Endothelial cell of hepatic sinusoid (primary cell): ENCODE data around the gene HEY2.
"Not testable (repeated sequence)": the region's sequence is repeated elsewhere in the genome, so short reads cannot be mapped to it uniquely, and the experiment has no call there.

Source experiments
- in situ Hi-C: cut with HindIII; loops from 2 replicates; pipeline ENCODE4 v1.10.0; 2017; ENCODE audit warnings: low sequenced_read_pairs

The HEY2 gene

DNA sequence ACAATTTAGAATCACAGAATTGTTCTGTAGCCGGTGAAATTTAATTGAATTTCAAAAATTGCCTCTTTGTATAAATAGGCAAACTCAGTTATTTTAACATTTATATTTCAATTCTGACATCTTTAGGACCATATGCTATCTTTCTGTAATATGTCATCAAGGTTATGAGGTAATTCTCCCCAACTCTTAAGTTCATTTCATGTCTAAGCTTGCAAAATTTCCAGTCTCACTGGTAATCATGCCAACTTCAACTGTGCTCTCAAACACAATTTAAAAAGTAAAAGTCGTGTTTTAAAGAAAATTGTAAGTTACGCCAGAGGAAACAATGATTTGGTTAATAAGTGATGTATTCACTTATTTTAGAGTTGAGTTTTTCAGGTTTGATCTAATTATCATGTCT, 42.7 kb downstream of the HEY2 start:
- in situ Hi-C loops = loop anchor here (5.0 to 25.0 kb wide), 2 partner anchors 35 to 170 kb away; partner anchors contain the start of gene HINT3

DNA sequence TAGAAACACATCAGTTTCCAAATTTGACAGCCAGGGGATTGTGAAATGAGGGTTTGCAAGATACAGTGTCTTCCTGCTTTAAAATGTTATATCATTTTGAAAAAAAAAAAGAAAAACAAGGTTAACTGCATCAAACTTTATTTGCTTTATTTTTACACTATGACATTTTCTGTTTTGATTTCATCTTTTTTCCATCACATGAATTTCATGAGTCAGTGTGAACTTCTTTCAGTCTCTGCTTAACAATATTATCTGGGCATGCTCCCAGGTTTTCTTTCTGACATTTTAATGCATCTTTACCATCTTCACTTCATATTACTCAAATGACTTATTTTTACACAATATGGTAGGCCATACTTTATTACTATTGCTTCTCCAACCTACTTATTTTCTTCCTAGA, 43.2 kb downstream of the HEY2 start:
- in situ Hi-C loops = loop anchor here (5.0 to 25.0 kb wide), 2 partner anchors 35 to 170 kb away; partner anchors contain the start of gene HINT3

DNA sequence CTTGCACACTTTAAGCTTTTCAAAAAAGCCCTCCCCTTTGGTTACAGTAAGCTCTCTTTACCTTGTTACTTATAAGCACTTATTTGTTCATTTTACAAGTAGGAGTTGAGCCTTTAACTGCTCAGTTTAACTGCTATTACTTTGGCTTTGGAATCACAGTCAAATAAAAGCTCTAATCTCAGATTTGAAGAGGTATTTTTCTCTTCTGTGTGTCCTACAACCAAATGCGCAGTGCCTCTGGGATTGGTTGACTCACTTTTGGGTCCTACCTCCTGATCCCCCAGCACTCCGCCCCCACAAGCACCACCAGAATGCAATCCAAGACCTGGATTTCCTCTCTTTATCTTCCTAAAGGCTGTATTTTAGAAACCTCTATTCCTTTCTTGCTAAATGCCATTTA, 43.8 kb downstream of the HEY2 start:
- in situ Hi-C loops = loop anchor here (5.0 to 25.0 kb wide), 2 partner anchors 34 to 169 kb away; partner anchors contain the start of gene HINT3

DNA sequence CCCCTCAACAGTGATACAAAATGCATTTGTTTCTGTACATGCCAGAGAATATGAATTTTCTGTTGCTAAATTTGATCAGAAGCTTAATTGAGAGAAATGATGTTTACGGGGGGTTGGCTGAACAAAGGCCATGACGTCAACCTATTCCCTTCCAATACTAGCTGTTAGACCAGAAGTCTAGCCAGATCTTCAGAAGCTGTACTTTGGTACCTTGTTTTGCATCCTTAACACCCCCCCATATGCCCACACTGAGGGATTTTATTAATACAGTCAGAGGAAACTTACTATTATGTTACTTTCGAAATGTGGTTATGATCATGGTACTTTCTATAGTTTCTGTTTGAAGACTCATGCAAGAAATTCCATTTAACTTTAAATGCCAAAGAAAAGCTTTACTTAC, 44.4 kb downstream of the HEY2 start:
- in situ Hi-C loops = loop anchor here (5.0 to 25.0 kb wide), 2 partner anchors 33 to 168 kb away; partner anchors contain the start of gene HINT3

DNA sequence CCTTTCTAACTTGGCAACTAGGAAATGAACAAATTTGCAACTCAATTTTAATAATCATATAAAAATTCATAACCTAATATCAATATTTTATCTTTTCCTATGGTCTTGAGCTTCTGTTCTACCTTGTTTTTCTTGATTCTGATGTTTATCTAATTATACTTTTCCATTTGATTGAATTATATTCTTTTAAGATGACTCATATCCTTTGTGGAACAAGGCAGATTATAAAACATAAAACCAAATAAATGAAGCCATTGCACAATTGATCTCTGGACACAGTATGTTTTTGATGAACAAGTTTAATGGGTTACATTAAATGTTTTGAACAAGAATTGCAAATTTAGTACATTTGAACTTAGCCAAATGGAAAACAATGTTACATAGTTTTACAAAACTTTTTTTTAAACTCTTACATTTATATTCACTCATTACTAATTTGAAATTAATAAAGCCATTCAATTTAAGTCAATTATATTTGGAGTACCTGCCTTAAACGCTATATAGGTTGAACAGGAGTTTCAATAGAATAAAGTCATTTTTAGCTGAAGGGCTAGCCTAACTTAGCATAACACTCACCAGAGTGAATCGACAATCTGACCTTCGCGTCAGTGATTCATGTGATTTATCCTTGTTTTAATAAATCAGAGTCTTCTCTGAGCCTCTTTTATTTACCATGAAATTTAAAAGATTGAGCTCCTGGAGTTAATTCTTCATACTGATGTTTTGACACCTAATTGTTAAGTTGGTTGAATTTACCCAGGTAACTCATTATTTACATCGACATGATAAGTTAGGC, 45.1 kb downstream of the HEY2 start:
- in situ Hi-C loops = loop anchor here (5.0 to 25.0 kb wide), 2 partner anchors 33 to 168 kb away; partner anchors contain the start of gene HINT3

DNA sequence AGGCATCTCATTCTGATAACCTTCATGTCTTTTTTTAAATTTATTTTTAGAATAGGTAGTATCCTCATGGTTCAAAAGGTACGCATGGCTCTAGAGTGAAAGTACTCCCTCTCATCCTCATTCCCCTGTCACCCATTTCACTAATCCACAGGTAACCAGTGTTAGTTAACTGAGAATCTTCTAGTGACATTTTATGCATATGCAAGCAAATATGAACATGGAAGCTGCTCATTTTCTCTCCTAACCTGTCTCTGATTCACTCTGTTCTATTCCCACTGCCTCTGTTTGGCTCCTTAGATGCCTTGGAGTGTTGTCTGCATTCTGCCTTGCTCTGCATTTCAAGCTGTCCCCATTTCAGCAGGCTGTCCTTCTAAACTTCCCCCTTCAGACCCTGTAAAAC, 45.9 kb downstream of the HEY2 start:
- in situ Hi-C loops = loop anchor here (25.0 kb wide), 1 partner anchor 167 kb away; the partner anchor contains the start of gene HINT3

DNA sequence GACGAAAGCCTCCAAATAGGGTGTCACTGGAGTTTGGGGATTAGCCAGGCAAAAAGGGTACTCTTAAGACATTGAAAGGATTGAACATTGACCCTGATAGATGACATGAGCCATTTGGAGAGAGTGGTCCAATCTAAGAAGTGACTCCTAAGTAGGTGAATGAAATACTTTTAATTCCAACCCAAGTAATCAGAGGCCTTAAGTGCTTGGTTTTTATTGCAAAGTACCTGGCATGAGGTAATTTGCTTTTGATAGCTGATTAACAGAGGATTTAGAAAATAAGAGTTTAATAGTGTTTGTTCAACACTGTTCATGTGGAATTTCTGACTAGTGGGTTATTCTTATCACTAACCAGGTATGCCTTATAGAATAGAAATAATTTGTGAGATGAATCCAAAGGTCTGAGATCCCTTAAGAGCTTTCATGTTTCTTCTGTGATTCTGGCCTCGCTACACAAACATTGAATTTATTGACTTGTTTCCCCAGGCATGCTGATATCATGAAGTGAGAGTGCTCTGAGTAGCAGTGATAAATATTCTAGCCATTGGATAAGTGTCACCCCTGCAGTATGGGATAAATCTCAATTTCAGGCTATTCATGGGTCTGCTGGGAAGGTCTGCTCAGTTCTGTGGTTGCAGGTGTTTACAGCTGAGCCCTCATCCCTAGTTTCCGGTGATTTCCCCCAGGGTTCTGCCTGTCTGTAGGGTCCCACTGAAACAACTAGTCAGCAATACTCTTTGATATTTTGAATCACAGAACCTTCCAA, 47.9 kb downstream of the HEY2 start:
- in situ Hi-C loops = loop anchor here (25.0 kb wide), 1 partner anchor 165 kb away; the partner anchor contains the start of gene HINT3

DNA sequence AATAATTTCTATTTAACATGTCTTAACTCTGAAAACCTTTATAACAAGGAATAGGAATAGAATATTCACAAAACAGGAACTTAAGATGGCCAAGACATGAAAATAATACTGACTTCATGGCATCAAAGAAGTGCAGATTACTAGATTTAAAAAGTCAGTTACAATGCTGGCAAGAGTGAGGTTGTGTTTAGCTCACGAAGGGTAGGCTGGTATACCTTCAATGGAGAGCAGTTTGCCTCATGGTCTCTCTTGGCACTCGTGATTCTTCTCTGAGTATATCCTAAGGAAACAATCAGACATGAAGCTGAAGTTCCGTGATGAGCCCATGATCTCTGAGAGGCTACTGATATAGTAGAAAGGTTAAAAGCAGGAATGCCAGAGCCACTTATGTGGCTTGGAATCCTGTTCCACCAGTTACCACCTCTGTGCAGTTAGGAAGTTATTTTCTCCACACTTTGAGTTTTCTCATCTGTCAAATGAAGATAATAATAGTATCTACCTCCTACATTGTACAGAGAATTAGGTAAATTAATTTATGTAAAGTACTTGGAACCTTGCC, 48.5 kb downstream of the HEY2 start:
- in situ Hi-C loops = loop anchor here (25.0 kb wide), 1 partner anchor 164 kb away; the partner anchor contains the start of gene HINT3

DNA sequence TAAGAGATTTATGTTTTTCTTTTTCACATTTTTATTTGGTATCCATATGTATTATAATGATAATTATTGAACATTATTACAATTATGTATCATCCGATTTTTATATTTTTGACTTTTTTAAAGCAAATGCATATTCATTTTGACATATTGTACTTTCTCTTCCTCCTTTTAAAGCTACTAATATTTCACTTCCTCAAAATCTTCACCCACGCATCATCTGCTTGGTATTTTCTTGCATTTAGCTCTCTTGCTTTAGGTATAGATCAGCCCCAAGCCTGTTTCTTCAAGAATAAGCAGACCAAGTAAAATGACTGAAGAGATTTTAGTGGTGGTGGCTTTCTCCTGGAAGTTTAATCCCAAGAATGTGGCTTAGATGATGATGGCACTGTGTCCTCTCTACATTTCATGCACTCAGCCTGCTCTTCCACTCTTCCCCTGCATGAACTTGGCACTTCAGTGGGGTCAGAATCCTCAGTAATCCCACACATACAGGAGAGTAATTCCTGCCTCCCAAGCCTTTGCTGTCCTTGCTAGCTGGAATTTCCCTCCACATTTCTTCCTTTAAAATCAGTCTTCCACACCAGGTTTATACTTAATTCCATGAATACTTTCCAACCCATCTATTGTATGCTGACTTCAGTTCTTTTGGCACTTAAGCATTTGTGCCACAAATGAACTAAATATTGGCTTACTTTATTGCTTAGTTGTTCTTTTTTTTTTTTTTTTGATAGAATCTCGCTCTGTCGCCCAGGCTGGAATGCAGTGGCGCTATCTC, 49.5 kb downstream of the HEY2 start:
- in situ Hi-C loops = loop anchor here (25.0 kb wide), 1 partner anchor 163 kb away; the partner anchor contains the start of gene HINT3

DNA sequence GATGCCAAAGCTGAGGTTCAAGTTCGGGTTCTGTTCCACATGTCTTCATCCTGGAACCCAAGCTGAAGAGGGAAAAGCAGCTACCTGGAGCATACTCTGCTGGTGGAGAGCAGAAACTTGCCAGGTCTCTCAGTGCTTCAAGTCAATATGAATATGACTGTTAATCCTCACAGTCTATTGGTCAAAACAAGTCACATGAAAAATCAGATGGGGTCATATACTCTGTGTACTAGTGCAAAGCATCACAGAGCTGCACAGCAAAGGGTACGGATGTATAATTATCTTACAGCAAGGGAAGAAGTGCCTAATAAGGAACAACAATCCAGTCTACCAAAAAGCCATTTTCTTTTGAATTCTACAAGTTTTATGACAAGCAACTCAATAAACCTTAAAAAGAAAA, 53.0 kb downstream of the HEY2 start:
- in situ Hi-C loops = no loop called here

DNA sequence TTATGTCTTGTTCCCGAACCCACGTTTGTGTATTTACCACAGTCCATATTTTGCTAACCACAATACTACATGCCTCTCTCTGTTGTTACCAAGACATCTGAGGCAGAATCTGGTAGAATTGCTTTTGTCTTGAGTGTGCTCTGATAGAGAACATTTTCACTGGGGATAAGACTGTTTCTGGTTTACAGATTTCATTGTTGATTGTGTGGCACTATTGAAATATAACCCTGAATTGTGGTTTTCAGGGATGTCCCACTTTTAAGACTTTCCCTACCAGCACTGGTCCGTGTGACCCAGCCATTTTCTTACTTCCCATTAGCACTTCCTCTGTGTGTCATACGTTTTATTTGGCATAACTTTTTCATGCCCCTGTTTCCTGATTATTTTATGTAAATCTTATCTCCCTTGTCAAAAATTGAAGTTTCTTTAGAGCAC, 53.5 kb downstream of the HEY2 start:
- in situ Hi-C loops = no loop called here

DNA sequence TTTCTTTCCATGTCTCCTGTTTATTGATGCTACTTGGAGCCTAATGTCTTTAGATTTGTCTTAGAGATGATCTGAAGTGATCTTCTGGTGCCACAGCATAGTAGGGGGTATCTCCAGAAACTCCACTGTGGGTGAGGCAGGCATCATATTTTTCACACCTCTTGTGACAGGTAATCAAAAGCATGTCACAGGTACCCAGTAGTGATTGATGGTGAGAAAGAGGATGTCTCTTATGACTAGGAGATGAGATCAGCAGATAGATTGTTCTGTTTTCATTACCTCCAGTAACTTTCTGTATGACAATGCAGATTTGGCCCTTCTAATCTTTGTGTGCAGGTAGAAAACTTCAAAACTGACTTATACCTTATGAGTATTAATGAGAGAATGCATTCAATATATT, 54.8 kb downstream of the HEY2 start:
- in situ Hi-C loops = no loop called here

DNA sequence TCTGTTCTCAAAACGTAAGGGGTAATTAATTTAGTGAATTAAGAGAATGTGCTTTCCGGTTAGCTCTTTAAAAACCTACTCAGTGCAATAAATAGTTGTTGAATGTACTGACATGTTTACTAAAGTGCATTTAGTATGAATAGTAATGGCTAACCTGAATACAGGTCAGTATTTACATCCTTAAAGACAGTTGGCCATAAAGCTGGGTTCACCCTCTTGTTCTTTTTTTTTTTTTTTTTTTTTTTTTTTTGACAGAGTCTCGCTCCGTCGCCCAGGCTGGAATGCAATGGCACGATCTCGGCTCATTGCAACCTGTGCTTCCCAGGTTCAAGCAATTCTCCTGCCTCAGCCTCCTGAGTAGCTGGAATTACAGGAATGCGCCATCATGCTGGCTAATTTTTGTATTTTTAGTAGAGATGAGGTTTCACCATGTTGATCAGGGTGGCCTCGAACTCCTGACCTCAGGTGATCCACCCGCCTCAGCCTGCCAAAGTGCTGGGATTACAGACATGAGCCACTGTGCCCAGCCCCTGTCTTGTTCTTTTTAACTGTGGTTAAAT, 55.5 kb downstream of the HEY2 start:
- in situ Hi-C loops = not testable (repeated sequence)

DNA sequence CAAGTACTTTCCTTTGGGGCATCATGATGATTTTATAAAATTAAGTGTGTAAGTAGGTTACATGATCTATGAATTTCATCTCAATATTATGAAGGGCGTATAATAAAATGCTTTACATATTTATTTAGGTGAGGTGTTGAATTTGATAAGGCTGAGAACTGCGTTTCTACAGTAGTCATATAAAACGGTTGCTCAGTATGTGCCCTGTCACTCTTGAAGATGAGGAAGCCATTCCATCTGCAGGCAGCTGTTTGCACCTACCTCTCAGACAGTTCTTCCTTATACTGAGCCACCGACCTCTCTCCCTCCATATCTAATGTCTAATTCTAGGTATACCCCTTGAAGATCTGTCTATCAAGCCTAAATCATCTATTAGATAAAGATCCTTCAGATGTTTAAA, 57.4 kb downstream of the HEY2 start:
- in situ Hi-C loops = no loop called here

DNA sequence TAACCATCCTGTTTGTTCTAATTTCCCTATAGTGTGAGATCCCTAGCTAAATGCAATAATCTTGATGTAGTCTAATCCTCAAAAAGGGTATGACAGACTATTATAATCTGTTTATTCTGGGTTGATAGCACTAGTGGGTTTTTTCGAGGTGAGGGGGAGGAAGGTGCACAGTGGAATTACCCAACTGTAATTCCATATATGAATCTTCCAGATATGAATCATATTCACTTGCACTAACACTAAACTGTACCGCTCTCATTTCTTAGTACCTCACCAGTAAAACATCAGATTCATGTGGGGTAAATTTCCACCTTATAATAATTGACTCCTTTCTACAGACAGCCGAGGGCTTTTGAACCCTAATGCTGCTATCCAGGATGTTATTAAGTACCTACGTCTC, 57.9 kb downstream of the HEY2 start:
- in situ Hi-C loops = no loop called here

DNA sequence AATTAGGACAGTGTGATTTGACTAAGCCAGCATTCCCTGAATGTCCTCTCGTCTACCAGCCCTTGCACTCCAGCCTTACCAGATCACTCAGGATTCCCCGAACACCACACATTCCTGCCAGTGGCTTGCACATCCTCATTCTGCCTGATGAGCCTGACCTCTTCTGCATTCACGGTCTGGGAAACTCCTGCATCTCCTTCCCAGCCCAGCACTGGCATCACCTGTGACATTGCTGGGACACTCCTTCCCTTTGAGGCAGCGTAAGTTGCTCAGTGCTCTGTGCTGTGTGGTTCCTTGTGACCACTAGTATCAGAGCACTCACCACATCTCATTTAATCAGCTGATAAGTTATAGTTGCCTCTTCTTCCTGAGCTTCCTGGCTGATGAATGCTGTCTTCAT, 58.6 kb downstream of the HEY2 start:
- in situ Hi-C loops = no loop called here

DNA sequence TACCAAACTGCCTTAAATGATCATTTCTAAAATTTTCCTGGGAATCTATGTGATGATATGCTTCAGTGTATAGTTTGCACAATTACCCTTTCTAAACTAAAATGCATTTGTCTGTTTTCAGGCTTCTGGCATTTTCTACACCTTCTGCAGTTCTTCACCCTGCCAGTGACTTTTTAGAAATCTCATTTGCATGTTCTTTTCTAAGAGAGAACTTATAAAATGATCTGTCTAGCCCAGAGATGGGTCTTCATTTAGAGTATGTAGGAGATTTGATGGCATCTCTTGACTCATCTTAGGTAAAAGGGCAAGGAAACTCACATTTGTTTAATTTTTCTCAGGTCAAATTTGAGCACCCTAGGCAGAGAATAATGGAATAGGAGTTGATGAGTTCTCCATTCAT, 59.2 kb downstream of the HEY2 start:
- in situ Hi-C loops = no loop called here

DNA sequence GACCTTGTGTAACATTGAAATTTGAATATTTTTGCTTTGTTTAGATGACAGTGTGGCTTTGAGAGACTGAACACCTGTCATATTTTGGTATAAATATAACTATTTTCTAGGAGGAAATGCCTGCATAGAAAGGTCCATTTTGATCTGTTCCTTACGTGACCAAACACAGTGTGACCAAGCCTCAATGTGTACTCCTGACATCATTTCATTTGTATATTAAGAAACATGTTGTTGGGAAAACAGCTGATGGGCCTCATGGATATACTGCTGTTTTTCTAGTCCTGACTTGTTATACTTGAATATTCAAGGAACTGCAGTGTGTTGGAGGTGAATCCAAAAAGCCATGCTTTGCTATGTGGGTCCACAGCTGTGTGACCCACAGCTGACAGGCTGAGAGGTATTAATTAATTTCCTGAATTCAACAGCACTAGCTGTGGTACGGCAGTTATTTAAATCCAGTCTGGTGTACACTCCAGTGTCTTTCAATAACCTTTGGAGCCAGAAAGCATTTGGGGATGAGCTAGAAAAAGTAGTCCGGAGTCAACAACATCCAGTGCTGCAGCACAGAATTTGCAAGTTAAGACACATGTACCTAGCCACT, 60.2 kb downstream of the HEY2 start:
- in situ Hi-C loops = no loop called here

DNA sequence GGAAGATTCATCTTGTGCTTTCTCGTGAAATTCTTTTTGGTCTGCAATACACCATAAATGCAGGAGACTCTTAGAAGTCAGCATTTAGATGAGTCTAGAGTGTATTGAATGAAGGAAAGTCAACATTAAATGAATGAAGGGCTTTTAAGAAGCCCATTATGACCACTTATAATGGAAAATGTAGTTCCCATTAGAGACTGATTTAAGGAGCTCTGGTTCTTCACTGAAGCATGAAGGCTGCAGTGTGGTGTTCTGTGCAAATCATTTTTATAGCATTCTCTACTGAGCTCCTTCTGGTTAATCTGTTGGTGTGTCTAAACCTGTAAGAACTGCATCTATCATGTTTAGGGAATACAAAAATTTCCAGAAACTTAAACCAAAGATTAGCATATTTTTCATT, 61.0 kb downstream of the HEY2 start:
- in situ Hi-C loops = no loop called here
